G401.6 (cell line): ENCODE measurements around the gene ARHGEF19.
A peak's percentile ranks its signal among the peaks of the same experiment; 100 is the strongest.
"Not testable (repeated sequence)": the region's sequence is repeated elsewhere in the genome, so short reads cannot be mapped to it uniquely, and the experiment has no call there.

Experiments used
- FAIRE-seq: peaks from 2 replicates; lab custom pipeline; 2012; peaks lifted over from hg19 to GRCh38; lab: Jason Lieb, UNC

Gene ARHGEF19

GRCh38 chr1:16219968-16220500, 7.6 kb upstream of the ARHGEF19 start:
- FAIRE-seq: no peak

DNA sequence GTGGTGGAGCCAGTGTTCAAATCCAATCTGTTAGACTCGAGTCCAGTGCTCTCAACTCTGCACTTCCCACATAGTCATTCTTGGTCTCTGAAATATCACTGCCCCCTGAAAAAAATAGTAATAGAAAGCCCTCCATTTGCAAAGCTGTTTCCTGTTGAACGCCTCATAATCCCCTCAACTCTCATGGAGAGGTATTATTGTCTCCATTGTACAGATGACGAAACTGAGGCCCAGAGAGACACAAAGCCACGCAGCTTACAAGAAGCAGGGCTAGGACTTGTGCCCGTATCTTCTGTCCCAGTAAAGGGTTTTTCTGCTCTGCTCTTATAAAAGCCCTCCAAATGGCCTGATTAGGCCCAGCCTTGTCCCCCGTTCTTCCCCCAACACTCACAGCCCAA, 6.2 kb upstream of the ARHGEF19 start:
- FAIRE-seq: no peak

GRCh38 chr1:16218014-16218673, 5.7 kb upstream of the ARHGEF19 start:
- FAIRE-seq: no peak

- no peak for FAIRE-seq
These were observed 4.8 kb upstream of the ARHGEF19 start for GRCh38 chr1:16217061-16217785.

- no peak for FAIRE-seq
These were observed 3.7 kb upstream of the ARHGEF19 start for GRCh38 chr1:16215882-16216753.

DNA sequence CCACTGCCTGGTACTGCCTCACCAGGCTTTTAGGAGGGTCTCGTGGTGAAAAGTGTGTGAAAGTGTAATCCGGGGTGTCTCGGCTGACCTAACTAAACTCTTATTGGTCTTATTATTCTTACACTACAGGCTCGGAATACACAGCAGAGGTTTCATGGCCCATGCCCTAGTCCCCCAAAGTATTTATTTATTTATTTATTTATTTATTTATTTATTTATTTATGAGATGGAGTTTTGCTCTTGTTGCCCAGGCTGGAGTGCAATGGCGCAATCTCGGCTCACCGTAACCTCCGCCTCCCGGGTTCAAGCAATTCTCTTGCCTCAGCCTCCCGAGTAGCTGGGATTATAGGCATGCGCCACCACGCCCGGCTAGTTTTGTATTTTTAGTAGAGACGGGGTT, 2.8 kb upstream of the ARHGEF19 start:
- FAIRE-seq: not testable (repeated sequence)

GRCh38 chr1:16213544-16213943, 1.1 kb upstream of the ARHGEF19 start:
- FAIRE-seq: not testable (repeated sequence)

DNA sequence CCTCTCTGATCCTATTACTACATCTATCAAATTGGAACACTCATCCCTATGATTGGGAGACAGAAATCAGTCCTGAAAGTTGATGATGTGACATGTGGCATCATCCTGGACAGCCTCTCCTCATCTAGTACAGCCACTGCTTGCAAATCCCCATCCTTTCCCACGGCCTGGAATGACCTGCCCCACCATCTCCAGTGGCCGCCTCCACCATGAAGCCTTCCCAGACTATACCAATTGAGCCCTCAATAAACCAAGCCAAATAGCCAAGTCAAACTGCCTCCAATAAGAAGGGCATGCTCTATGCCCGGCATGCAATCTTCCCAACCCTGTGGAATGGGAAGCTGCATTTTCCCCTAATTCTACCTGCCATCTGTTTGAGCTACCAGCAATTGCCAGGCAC, 561 bp upstream of the ARHGEF19 start:
- no peak for FAIRE-seq

DNA sequence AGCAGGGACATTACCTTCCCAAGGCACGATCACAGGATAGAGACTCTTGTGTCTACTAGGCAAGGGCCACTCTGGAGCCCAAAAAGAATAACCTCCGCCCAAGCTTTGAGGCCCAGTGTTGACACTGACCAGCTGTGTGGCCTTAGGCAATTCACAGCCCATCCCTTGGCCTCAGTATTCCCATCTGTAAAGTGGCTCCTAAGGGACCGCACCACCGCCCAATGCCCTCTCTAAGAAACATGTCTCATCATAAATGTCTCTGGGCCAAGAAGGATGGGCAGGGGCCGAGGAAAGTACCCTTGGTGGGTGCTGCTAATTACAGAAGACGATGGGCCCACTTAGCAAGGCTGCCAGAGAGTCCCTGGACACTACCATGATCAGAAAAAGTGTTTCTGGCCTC, 628 bp downstream of the ARHGEF19 start:
- FAIRE-seq: no peak

- FAIRE-seq: no peak
These were observed 1.9 kb downstream of the ARHGEF19 start for GRCh38 chr1:16210581-16210980.

DNA sequence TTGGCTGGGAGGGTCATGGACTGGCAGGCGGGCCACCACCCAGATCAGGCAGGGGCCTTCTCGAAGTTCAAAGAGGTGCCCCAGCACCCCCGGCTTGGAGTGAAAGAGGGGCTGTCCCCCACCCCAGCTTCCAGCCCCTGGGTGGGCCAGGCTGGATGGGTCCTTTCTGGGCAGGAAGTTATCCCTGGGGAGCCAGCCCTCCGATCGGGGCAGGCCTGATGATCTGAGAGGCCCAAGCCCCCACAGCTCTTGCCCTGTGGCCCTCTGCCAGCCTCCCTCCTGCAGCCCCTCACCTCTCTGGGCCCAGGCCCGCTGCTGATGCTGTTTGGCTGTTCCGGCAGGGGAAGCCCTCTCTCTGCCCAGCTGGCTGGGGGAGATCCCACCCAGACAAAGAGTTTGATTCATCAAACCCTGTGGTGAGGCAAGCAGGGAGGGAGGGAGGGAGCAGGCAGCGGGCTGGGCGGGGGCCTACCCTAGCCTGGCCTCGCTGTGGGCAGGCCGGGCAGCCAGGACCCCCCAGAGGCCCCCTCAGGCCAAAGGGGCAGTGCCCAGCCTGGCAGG, 2.5 kb downstream of the ARHGEF19 start:
- FAIRE-seq: no peak

DNA sequence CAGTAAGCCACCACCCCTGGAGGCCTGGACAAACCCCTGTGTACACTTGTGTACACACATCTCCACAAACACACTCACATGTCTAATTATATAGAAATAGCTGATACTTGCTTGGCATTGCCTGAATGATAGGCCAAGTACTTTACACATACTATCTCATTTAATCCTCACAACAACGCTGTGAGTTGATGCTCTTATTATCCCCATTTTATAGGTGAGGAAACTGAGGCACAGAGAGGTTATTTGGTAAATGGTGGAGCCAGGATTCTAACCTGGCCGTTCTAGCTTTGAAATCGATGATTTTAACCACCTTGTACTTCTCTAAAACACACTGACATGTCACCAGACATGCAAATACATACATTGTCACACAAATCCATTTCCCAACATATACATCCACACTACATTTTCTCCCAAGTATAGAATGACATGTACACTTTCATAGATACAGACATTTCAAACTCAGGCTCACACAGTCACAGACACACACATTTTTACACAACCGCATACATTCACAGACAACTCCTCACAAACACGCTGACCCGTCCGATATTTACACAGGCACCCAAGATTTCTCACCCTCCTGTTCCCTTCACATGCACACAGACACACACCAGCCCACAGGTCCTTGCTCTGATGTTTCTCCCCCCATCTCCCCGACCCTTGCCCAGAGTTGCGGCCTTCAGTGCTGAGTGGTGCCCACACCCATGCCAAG, 3.2 kb downstream of the ARHGEF19 start:
- no peak for FAIRE-seq

GRCh38 chr1:16208270-16208987, 4.0 kb downstream of the ARHGEF19 start:
- no peak for FAIRE-seq

- FAIRE-seq: no peak
These were observed 4.9 kb downstream of the ARHGEF19 start for GRCh38 chr1:16207318-16208269.

- FAIRE-seq: peak; percentile 89
These were observed 5.7 kb downstream of the ARHGEF19 start for GRCh38 chr1:16206547-16207317.

DNA sequence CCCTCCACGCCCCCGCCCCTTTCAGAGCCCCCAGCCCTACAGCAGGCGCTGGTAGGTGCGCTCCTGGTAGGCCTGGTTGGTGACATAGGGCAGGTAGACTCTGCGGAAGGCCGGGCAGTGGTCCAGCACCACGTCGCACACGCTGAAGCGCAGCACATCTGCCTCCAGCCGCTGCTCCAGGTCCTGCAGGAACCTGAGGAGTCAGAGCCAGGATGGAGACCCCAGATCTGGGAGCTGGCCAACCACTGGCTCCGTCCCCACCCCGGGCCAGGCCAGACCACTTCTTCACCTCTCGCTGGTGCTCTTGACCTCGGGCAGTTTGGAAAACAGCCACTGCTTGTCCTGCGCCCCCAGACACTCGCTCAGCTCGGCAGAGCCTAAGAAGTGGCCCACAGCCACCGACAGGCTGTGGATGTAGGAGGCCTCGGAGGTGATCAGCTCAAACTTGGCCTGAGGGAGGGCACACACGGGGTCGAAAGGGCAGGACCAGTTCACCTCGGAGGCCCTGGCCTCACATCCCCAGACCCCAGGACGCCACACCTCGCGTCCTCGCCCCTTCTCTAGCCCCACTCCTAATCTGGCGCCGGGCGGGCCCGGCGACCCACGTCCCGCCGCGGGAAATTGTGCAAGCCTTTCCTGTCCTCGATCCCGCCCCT, 6.4 kb downstream of the ARHGEF19 start:
- FAIRE-seq: no peak

GRCh38 chr1:16205334-16205671, 7.1 kb downstream of the ARHGEF19 start:
- no peak for FAIRE-seq

- no peak for FAIRE-seq
These were observed 7.7 kb downstream of the ARHGEF19 start for GRCh38 chr1:16204634-16205333.
